ENCODE measurements around the gene ZDHHC11.
"Not testable (repeated sequence)": the region's sequence is repeated elsewhere in the genome, so short reads cannot be mapped to it uniquely, and the experiment has no call there.

ZDHHC11 gene

DNA sequence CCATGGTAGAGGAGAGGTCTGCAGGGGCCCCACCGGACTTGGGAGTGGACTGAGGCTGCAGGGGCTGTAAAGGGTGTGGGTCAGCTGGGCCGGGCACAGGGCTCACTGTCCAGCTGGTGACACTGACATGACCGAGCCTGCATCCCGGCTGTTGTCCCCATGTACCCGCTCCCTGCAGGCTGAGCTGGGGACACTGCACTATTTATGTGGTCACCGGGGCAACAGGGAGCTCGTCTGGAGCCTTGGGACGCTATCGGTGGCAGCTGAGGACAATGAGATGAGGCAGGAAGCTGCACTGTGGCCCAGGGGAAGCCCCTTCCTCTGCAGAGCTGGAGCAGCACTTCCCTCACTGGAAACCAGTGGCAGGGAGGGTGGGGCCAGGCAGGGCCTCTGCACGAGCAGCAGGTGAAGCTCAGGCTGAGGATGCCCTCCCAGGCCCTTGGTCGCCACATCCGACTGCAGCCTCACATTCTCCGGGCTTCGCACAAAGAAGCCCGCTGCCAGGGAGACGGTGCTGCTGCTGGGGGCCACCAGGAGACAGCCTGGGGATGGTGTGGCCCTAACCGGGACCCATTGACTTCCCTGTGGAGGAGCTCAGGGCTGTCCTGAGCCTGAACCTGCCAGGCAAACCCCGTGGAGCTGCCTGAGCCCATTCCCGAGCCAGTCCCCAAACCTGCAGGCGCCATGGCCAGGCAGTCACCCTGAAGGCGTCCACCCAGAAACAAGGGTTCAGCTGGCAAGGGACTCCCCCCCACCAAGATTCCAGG is 92.7 kb downstream of the ZDHHC11 start:
- peak; percentile 51 for DNase-seq

DNA sequence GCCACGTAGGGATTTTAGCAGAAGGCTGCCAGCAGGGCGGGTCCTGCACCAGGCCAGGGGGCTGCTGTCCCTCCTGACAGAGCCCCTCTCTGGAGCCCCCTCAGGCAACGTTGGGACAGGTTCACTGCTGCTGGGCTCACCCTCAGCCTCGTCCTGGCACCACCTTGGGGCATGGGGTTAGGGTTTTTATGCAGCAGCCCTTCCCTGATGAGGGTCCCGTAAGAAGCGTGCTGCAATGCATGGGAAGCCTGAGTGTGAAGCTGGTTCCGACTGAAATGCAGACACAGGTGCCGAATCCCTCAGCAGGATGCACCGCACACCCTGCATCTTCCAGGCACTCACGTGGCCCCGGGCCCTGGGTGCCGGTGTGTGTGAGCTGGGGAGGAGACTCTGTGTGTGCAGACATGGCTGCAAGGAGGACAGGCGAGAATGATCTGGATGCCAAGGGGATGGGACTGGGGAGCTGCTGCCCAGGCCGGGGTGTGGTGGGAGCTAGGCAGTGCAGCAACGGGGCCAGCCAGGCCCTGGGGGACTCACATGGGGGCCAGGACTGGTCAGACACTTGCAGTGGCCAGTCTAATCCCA is 93.3 kb downstream of the ZDHHC11 start:
- no peak for DNase-seq

DNA sequence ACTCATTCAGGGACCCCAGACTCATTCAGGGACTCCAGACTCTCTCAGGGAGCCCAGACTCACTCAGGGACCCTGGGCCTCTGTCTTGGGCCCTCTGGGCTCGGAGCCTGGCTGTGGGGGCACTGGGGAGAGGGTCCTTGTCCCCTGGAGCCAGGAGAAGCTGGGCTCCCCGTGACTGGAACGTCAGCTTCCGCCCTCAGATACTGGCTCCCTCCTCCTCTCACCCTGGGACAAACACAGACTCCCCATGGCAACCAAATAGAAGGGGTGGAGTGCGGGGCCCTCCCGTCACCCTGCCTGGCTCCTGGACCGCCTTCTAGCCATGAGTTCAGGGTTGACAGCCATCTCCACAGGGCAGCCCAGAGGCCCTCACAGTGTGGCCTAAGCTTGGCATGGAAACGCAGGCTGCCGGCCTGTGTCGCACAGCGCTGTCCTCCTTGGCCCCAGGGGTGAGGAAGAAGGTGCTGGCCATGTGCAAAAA is 93.9 kb downstream of the ZDHHC11 start:
- peak; percentile 38 for DNase-seq

DNA sequence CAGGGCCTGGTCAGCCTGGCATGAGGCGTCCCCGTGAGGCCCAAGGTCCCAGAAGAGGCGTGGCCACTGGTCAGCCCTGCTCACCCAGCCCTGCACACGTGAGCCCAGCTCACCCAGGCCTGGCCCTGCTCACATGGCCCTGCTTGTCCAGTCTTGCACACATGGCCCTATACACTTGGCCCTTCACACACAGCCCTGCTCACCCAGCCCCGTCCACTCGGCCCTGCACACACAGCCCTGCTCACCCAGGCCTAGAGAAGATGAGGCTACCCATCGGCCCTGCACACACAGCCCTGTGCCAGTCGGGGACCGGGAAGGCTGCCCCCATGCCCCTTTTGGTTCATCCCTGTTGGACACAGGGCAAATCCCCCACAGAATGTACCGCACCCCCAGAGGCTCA is 94.6 kb downstream of the ZDHHC11 start:
- DNase-seq: no peak

DNA sequence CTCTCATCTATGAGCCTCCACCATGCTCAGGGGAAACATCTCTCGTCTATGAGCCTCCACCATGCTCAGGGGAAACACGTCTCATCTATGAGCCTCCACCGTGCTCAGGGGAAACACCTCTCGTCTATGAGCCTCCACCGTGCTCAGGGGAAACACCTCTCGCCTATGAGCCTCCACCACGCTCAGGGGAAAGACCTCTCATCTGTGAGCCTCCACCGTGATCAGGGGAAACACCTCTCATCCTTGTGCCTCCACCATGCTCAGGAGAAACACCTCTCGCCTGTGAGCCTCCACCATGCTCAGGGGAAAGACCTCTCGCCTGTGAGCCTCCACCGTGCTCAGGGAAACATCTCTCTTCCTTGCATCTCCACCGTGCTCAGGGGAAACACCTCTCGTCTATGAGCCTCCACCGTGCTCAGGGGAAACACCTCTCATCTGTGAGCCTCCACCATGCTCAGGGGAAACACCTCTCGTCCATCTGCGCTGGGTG is 96.6 kb downstream of the ZDHHC11 start:
- peak; percentile 25 for DNase-seq

DNA sequence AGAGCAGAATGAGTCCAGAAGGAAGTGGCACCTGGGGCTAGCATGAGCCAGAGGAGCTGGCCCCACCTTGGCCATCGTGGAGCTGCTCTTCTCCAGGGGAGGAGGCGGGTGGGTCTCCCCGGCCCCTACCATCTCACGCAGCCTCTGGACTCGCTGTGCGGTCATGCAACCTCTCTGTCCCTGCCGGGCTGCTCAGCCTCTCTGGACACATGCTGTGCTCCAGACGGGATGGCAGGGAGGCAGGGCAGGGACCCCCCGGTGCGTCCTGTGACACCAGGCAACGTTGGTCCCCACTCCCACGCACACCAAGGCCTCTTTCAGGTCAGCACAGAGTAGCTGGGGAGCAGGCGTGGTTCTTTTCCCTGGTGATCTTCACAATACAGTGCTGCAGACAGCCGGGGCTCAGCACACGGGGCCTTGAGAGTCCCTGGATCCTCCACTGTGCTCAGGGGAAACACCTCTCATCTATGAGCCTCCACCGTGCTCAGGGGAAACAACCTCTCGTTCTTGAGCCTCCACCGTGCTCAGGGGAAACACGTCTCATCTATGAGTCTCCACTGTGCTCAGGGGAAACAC is 97.1 kb downstream of the ZDHHC11 start:
- DNase-seq: not testable (repeated sequence)

DNA sequence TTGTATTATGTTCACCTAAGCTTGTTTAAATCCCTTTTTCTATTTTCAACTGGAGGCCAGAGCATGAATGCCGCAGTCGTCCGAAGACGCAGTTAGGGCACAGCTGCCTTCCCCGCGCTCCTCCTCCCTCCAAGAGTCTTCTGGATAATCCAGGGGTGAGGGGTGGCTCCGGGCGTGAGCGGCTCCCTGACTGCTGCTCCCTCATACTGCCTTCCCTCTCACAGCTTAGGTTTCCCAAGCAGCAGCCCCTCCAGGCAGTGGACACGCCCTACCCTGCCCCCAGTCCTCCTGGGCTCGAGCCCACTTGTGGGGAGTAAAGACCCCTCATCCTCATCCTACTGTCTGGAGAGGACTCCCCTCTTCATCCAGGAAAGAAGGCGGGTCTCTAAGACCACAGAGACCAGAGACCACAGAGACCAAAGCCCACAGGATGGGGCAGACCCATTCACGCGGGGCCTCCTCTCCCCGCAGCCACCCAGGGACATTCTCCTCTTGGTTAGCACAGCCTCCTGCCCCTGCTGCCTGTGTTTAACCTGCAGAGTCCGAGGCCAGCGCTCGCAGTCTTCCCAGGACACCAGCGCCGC is 98.2 kb downstream of the ZDHHC11 start:
- DNase-seq: not testable (repeated sequence)

DNA sequence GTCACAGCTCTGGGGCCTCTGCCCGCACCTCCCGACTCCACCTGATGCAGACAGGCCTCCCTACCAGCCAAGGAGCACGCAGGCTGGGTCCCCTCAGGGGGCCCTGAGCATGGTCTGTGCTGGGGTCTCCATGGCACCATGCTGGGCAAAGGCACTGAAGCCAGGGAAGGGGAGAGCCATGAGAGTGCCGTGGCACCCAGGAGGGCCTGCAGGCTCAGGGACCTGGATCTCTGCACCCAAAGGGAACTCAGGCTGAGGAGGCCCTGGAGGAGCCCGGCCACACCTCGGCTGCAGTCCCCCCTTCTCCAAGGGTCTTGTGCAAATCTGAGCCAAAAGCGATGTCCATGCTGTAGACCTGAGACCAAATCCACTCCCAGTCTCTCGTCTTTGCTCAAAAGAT is 98.8 kb downstream of the ZDHHC11 start:
- DNase-seq: not testable (repeated sequence)

DNA sequence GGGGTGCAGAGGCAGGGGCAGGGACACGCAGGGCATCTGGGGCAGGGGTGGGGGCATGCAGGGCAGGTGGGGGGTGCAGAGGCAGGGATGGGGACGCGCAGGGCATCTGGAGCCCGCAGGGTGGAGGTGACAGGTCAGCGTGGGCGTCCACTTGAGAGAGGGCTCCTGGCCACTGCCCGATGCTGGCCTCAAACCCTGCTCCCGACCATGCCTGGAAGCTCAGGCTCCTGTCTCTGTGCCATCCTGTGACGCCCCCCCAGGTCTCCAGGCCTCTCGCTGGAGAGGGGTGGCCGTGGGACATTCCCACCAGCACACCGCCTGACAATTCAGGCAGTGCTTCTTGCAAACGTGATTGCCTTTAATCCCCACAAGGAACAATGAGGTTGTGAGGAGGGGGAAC is 99.3 kb downstream of the ZDHHC11 start:
- DNase-seq: no peak

DNA sequence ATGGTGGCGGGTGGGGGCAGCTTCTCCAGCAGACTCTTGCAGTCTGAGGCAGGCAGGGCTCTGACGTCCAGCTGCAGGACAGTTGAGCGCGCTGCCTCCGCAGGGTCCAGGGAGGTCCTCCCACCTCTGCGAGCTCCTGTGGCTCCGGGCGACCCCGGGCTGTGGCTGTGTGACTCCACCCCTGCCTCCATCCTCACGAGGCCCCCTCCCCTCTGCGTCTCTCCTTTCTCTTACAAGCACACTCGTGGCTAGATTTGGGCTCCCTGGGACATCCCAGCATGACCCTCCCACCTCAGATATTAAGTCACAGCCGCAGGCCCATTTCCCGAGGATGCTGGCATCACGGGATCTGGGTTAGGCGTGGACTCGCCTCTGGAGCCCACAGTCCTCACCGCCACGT is 100.6 kb downstream of the ZDHHC11 start:
- not testable (repeated sequence) for DNase-seq

DNA sequence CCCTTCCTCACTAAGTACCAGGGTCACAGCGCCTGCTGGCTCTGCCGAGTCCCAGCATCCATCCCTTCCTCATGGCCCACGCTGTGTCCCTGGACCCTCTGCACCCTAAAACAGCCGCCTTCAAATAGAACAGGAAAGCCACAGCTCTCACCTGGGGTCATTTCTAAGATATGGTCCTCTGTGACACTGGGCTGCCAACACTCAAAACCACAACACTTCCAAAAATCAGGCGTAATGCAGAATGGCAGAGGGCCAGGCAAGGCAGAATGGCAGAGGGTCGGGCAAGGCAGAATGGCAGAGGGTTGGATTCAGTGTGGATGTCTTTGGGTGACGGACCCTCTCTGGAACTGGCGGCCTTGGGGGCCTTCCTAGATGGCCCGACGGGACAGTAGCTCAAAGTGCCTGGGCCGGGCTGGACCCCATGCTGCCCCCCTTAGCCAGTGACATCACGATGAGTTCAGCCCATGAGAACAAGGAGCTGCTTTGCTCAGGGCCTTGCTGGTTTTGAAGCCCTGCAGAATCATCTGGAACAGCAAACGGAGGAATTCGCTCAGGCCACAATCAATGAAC is 101.6 kb downstream of the ZDHHC11 start:
- no peak for DNase-seq

DNA sequence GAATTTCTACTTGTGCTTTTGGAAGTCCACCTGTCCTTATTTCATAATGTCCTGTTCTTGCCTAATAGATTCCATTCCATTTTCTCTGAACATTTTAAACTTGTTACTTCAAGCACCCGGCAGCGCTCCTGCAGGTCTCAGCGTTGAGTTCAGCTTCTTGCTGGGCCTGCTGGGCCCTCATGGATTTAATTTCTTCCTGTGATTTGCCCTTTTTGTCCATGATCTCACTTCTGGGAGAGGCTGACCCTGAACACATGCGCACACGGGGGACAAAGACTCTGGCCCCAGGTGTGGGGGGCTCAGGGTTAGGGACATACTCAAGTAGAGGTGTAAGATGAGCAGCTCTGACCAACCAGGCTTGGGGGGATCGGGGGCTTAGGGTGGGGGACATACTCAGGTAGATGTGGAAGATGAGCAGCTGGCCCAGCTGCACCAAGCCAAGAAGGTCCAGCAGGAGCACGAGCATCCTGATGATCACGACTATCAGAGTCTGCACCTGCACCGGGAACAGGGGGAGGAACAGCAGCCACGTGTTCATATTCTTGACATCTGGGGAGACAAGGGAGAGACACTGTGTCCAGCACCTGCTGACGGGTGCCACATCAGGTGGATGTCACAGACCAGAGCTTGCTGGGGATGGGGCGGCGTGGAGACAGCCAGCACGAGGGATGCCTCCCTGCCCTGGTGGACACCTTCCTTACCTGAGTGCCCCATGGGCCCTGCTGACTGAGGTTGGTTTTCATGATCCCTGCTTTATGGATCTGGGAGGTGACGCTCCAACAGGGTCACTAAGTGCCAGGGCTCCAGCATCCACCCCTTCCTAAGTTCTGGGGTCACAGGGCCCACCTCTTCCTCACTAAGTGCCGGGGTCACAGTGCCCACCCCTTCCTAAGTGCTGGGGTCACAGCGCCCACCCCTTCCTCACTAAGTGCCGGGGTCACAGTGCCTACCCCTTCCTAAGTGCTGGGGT is 102.5 kb downstream of the ZDHHC11 start:
- DNase-seq: not testable (repeated sequence)

DNA sequence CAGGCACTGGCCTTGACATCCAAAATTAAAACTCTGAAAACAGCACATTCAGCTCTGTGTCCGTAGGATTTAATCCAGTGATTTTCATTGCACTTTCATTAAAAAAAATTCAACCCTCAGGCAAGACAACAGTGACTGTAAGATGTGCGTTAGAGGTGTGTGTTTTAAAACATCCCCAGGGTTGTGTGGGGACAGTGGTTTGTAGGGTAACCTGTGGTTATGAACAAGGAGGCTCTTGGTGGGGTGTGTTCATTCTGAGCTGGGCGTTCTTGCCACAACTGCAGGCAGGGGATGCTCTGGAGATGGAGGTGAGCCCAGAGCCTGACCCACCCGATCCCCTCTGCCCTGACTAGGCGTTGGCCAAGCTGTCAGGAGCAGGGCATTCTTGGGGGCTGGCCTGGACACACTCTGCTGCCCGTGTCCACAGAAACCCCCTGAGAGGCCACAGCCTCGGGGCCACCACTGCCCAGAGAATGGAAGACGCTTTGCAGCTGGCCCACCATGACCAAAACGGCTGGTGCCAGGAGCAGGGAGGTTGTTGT is 103.4 kb downstream of the ZDHHC11 start:
- not testable (repeated sequence) for DNase-seq

DNA sequence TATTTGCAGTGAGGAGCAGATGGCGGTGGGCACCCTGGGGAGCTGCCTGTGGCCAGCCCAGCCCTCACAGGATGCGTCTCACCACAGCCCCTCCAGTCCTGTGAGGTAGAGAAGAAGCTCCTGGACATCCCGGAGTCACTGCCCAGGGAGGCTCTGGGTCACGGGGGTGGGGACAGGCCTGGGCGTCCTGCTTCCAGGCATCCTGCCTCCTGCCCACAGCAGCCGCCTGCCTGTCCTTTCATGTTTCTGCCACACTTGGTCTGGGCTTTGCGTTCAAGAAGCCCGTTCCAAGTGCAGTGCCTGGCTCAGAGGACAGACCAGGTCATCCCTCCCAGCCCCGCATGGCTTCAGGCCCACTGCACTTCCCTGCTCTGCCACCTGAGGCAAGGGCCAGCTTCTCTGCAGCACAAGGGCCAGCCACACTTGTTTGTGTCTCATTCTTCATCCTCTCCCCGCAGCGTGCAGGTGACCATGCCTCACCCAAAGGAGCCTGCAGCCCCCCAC is 104.5 kb downstream of the ZDHHC11 start:
- no peak for DNase-seq
